ENCODE data around the gene PKDREJ.

PKDREJ gene

DNA sequence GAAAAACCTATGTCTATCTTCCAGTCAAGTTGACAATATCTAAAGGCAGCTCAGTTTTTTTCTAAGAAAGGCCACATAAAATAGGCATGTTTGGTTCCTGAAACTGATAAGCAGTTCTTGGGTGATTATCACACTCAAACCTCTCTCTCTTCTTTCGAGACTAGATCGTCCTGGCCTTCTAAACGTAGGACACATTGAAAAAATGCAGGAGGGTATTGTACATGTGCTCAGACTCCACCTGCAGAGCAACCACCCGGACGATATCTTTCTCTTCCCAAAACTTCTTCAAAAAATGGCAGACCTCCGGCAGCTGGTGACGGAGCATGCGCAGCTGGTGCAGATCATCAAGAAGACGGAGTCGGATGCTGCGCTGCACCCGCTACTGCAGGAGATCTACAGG, 28.2 kb downstream of the PKDREJ start:
- DNase-seq: peak; percentile 89

DNA sequence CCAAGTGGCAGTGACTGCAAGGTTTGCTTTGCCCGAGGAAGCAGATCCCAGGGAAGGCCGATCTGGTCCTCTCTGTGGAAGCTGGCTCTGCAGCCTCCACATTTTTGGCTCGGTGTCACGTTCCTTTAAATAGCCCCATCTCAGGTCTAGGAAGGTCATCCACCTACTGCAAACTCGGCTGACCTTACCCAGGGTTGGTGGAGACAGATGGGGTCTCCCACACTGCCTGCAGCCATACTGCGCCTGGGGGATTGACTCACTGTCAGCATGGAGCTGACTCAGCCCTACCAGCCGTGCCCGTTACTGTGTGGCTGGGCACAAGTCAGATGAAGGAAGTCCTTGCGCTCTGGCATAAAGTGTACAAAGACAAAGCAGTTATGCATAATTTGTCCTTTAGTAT, 29.9 kb downstream of the PKDREJ start:
- DNase-seq: no peak

DNA sequence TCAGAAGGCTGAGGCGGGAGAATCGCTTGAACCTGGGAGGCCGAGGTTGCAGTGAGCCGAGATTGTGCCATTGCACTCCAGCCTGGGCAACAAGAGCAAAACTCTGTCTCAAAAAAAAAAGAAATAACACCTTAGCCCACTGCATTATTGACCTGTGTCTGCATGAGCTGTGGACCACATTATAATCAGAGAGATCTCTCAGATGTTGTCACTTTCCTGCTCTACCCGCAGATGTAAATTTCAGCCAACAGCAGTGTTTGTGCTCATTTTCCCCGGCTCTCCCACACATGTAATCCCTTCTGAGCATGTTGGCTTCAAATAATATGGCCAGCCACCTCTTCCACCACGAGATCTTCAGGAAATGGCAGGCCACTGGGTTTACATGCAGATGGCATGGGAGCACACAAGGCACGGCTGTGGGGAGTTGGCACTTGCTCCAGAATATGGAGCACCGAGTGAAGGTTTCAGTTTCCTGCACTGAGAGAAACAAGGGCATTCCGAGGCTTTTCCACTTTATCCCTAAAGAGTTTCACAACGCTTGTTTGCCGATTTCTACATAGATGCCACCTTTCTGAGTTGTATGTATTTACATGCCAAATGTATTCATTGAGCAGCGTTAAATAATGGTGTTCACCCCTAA, 32.8 kb downstream of the PKDREJ start:
- DNase-seq: no peak

DNA sequence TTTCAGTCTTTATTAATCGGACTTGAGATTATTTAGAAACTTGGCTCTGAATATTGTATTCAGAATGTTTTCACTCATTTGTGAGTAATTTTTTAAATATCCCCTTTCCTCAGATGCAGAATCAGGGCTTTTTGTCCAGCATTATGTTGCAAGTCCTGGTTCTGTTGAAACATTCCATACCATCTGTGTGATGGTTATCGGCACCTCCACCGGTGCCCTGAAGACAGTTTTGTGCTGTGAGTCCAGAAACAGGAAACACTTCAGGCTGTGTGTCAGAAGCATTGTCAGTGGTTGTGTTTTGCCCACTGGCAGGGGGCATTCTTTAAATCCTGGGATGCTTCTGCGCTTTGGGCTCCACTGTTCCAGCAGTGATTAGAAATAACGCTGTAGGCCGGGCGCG, 33.4 kb downstream of the PKDREJ start:
- no peak for DNase-seq

DNA sequence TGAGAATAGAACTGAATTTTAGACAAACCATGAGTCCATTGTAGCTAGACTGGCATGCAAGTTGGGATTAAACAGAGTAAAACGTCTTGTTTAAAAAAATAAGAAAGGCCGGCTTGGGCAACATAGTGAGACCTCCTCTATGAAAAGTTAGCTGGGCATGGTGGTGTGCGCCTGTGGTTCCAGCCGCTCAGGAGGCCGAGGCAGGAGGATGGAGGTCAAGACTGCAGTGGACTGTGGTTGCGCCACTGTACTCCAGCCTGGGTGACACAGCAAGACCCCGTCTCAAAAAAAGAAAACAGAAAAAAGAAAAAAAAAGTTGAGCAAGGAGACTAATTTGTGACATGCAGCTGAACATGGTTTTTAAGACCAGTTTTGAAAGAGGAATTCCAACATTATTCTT, 36.6 kb downstream of the PKDREJ start:
- DNase-seq: no peak

DNA sequence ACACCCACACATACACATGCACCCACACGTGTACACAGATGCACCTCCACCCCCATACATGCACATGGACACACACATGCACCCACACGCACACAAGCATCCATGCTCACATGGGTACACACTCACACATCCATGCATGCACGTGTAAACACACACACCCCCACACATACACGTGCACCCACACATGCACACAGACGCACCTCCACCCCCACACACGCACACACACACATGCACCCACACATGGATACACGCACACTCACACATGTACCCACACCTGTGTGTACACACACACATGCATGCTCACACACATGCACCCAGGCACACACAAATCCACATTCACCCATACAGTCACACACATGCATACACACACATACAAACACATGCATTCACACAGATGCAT, 37.5 kb downstream of the PKDREJ start:
- DNase-seq: no peak

DNA sequence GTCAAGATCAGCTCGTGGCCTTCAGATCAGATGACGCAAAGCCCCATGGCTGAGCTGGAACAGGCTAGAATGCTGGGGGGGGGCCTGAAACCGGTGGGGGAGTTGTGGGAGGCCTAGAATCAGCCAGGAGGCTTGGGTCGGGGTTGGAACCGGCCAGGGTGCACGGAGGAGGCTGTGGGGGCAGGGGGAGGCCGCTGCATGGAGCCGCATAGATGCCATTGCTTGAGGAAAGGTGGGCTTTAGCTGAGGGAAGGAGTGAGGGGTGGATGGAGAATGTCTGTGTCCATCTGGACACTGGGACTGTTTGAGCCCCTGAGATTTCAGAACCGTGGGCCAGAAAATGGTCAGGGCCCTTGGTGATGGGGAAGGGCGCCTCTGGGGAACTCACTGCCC, 38.2 kb downstream of the PKDREJ start:
- no peak for DNase-seq

DNA sequence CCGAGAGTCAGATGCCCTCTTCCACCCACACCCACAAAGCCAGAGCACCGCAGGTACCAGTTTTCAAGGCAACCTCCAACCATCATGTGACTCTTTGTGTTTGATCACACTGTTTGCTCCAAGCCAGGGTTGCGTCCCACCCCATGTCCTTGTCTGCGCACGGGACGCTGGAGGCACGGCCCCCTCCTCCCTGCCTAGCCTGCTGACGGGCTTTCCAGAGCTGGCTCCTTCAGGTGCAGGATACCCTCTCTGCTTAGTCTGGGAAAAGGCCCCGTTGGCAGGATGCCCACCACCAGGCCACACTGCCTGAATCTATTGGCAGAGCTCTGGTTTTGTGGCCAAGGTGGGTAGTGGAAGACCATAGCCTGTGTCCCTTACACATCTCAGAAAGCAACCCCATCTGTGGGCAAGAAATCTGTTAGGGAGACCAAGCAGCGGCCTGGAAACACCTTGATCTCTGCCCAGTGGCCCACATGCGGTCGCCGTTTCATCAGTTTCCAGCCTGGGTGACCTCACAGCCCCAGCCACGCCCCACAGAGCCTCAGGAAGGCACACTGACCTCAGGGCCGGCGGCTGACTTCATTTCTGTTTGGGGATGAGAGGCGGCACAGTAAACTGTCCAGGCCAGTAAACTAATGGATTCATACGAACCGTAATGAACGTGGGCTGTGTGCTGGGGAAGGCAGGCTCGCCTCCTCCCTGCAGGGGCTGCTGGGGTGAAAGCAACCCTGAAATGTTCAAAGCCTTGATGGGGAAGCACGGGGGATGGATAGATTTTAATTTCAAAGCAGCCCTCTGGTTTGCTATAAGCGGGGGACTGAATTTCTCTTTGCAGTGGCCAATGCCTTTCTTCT, 38.9 kb downstream of the PKDREJ start:
- no peak for DNase-seq

DNA sequence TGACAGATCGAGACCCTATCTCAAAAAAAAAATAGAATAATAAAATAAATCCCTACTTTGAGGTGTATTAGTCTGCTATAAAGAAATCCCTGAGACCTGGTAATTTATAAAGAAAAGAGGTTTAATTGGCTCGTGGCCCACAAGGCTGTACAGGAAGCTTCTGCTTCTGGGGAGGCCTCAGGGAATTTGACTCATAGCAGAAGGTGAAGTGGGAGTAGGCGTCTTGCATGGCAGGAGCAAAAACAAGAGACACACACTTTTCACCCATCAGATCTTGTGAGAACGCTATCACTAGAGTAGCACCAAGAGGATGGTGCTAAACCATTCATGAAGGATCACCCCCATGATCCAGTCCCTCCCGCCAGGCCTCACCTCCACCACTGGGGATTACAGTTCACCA, 42.2 kb downstream of the PKDREJ start:
- DNase-seq: no peak

DNA sequence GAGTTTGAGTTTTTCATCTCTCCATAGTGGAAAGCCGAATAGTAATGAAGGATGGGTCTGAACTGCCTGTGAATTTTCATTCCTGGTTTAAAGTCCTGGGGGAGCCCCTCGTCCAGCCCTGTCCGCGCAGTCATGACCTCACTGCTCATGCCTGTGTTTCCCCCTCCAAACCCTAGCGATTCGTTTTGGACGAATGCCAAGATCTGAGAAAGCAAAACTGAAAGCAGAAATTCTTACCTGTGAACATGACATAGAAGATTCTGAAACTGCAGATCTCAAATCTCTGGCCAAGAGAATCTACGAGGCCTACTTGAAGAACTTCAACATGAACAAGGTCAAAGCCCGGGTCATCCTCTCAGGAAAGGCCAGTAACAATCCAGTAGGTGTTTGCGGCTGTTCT, 43.5 kb downstream of the PKDREJ start:
- peak; percentile 18 for DNase-seq

DNA sequence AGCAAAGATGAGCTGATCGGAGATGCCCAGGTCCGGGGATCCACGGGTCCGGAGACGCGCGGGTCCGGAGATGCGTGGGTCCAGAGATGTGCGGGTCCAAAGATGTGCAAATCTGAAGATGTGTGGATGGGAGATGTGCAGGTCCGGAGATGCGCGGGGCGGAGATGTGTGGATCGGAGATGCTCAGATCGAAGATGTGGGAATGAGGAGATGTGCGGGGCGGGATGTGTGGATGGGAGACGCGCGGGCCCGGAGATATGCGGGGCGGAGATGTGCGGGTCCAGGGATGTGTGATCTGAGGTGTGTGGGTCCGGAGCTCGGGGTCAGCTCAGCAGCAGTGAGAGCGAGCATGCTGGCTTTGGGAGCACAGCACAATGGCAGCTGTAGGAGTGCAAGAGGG, 48.5 kb downstream of the PKDREJ start:
- DNase-seq: no peak

DNA sequence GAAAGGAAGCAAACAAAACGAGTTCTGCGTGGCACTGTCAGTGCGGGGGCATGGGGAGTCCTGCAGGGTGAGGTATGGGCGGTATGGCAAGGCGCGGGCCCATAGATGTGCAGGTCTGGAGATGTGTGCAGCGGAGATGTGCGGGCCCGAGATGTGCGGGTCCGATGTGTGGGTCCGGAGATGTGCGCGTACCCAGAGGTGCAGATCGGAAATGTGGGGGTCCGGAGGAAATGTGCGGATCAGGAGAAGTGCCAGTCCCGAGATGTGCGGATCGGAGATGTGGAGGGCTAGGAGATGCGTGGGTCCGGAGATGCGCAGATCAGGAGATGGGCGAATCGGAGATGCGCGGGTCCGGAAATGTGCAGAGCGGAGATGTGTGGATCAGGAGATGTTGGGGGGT, 49.0 kb downstream of the PKDREJ start:
- DNase-seq: no peak

DNA sequence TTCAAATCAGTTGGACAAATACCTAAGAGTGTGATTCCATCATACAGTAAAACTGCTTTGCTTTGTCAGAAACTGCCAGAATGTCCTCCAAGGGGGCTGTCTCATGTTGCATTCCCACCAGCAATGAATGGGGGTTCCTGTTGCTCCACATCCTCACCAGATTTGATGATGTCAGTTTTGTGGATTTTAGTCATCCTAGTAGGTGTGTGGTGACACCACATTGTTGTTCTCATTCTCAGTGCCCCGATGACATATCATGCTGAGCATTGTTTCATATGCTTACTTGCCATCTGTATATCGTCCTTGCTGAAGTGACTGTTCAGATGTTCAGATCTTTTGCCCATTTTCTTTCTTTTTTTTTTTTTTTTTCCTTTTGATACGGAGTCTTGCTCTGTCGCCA, 50.1 kb downstream of the PKDREJ start:
- no peak for DNase-seq

DNA sequence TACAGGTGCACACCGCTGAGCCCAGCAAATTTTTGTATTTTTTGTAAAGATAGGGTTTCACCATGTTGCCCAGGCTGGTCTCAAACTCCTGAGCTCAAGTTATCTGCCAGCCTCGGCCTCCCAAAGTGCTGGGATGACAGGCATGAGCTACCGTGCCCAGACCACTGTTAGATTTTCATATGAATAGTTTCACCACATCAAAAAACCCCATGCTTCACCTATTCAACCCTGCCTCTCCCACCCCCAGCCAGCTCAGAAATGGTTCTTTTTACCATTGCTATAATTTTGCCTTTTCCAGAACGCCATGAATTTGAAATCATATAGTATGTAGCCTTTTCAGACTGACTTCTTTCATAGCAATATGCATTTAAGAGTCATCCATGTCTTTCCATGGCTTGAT, 50.9 kb downstream of the PKDREJ start:
- DNase-seq: no peak

DNA sequence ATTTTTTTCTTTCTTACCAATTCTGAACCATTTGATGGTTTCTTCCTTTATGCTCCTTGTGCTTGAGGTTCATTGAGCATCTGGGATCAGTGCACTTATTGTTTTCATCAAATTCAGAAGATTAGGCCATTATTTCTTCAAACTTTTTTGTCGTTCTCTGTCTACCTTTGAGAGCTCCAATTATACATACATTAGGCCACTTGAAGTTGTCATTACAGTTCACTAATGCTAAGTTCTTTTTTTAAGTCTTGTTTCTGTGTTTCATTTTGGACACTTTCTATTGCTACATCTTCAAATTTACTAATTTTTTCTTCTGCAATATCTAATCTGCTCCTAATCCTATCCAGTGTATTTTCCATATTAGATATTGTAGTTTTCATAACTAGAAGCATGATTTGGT, 53.9 kb downstream of the PKDREJ start:
- DNase-seq: no peak

Measured in OCI-M1 (cell line).